Mesenchymal stem cell (in vitro differentiated cells and primary cell): ENCODE measurements around the gene KXD1.
A peak's percentile ranks its signal among the peaks of the same experiment; 100 is the strongest.

Source experiments
- DNase-seq: peaks from one replicate; pipeline ENCODE4 v3.0.0-alpha.2; 2013
- H2AFZ ChIP-seq: one replicate; pipeline ENCODE4 v1.6.1; 2013; ENCODE audit warnings: low read depth, mild to moderate bottlenecking, control low read depth, inconsistent platforms, low read length, moderate library complexity
- H2AK5ac ChIP-seq: 2 replicates; pipeline ENCODE4 v1.6.1; 2013; ENCODE audit warnings: low read length, moderate library complexity, mild to moderate bottlenecking, inconsistent platforms; ENCODE audit not compliant: severe bottlenecking
- H2BK120ac ChIP-seq: one replicate; pipeline ENCODE4 v1.6.1; 2013; ENCODE audit warnings: low read depth, mild to moderate bottlenecking, inconsistent platforms, low read length, moderate library complexity
- H2BK12ac ChIP-seq, 2 experiments: one replicate each; pipeline ENCODE4 v1.6.1; 2013; ENCODE audit warnings: inconsistent platforms in 2 of 2, low read length in 2 of 2, mild to moderate bottlenecking in 2 of 2, moderate library complexity in 2 of 2, control low read depth in 1 of 2
- H2BK15ac ChIP-seq: one replicate; pipeline ENCODE4 v1.6.1; 2013; ENCODE audit warnings: mild to moderate bottlenecking, low read depth, inconsistent platforms; ENCODE audit not compliant: poor library complexity, severe bottlenecking
- H2BK5ac ChIP-seq: 2 replicates; pipeline ENCODE4 v1.6.1; 2013; ENCODE audit warnings: low read depth, mild to moderate bottlenecking, low read length, control low read depth, inconsistent platforms; ENCODE audit not compliant: poor library complexity, severe bottlenecking
- H3K14ac ChIP-seq, 2 experiments: one replicate each; pipeline ENCODE4 v1.6.1; 2013; ENCODE audit warnings: inconsistent platforms in 2 of 2, low read length in 2 of 2, control low read depth in 1 of 2, mild to moderate bottlenecking in 1 of 2, moderate library complexity in 1 of 2
- H3K18ac ChIP-seq, 2 experiments: one replicate each; pipeline ENCODE4 v1.6.1; 2013; ENCODE audit warnings: inconsistent platforms in 2 of 2, low read length in 2 of 2, control low read depth in 1 of 2, low read depth in 1 of 2, mild to moderate bottlenecking in 1 of 2
- H3K23ac ChIP-seq, 2 experiments: one replicate each; pipeline ENCODE4 v1.6.1; 2013; ENCODE audit warnings: inconsistent platforms in 2 of 2, low read length in 2 of 2, mild to moderate bottlenecking in 2 of 2, moderate library complexity in 2 of 2, control low read depth in 1 of 2
- H3K27ac ChIP-seq: 2 replicates; pipeline ENCODE4 v1.5.1; 2013; ENCODE audit warnings: mild to moderate bottlenecking, moderate library complexity, low read length, control low read depth, inconsistent platforms; ENCODE audit not compliant: poor library complexity, severe bottlenecking
- H3K27me3 ChIP-seq, 2 experiments: 2 replicates each; pipeline versions ENCODE4 v1.6.1 to v1.7.0; 2013; ENCODE audit warnings: low read length in 2 of 2, mild to moderate bottlenecking in 2 of 2, moderate library complexity in 2 of 2, control low read depth in 1 of 2, inconsistent platforms in 1 of 2; ENCODE audit not compliant: control insufficient read depth in 1 of 2, insufficient read depth in 1 of 2
- H3K36me3 ChIP-seq, 2 experiments: 2 replicates each; pipeline versions ENCODE4 v1.6.1 to v1.7.0; 2013; ENCODE audit warnings: low read length in 2 of 2, control low read depth in 1 of 2, inconsistent platforms in 1 of 2, low read depth in 1 of 2, mild to moderate bottlenecking in 1 of 2; ENCODE audit not compliant: insufficient read depth in 2 of 2, control insufficient read depth in 1 of 2
- H3K4ac ChIP-seq, 2 experiments: one replicate each; pipeline ENCODE4 v1.6.1; 2013; ENCODE audit warnings: inconsistent platforms in 2 of 2, low read length in 2 of 2, mild to moderate bottlenecking in 2 of 2, moderate library complexity in 2 of 2, control low read depth in 1 of 2, low read depth in 1 of 2
- H3K4me1 ChIP-seq: 2 replicates; pipeline ENCODE4 v1.6.1; 2013; ENCODE audit warnings: low read depth, low read length, control low read depth; ENCODE audit not compliant: control insufficient read depth, insufficient read depth
- H3K4me2 ChIP-seq: 2 replicates; pipeline ENCODE4 v1.6.1; 2013; ENCODE audit warnings: low read length, mild to moderate bottlenecking, inconsistent platforms; ENCODE audit not compliant: poor library complexity, severe bottlenecking
- H3K4me3 ChIP-seq, 2 experiments: 2 replicates each; pipeline versions ENCODE4 v1.5.1 to v1.7.0; 2013; ENCODE audit warnings: low read length in 2 of 2, mild to moderate bottlenecking in 2 of 2, control low read depth in 1 of 2, low read depth in 1 of 2; ENCODE audit not compliant: insufficient read depth in 1 of 2
- H3K79me1 ChIP-seq: replicated peaks from 2 replicates; pipeline ENCODE4 v1.6.1; 2013; ENCODE audit warnings: mild to moderate bottlenecking, control low read depth, low read length, inconsistent platforms; ENCODE audit not compliant: poor library complexity, severe bottlenecking
- H3K9ac ChIP-seq: 2 replicates; pipeline ENCODE4 v1.7.0; 2013; ENCODE audit warnings: mild to moderate bottlenecking, low read length, moderate library complexity
- H3K9me3 ChIP-seq: 2 replicates; pipeline ENCODE4 v1.7.0; 2013; ENCODE audit warnings: mild to moderate bottlenecking, low read length; ENCODE audit not compliant: control insufficient read depth
- H4K8ac ChIP-seq: one replicate; pipeline ENCODE4 v1.6.1; 2013; ENCODE audit warnings: inconsistent platforms, mild to moderate bottlenecking, low read length, moderate library complexity
- H4K91ac ChIP-seq: one replicate; pipeline ENCODE4 v1.6.1; 2013; ENCODE audit warnings: mild to moderate bottlenecking, low read length, inconsistent platforms
- WGBS: methylation state at CpG from one replicate; pipeline ENCODE4 v1.1.7; 2013; ENCODE audit warnings: mixed read lengths; 5-methylcytosine and 5-hydroxymethylcytosine counted together

KXD1 gene

GRCh38 chr19:18514800-18515682 is 42.6 kb upstream of the KXD1 start:
- H2BK12ac ChIP-seq, result peak overlapping the region in 1 of 2 experiments; percentile 33
- no peaks in the 10 kb centered on the region for H3K9me3 ChIP-seq
- no peak overlapping the region for H2BK15ac ChIP-seq
- WGBS, result 35% methylated on average over 17 of the region's 17 CpGs
- H3K14ac ChIP-seq, result peak overlapping the region in 1 of 2 experiments; percentile 89
- DNase-seq, result peak; percentile 98
- H3K4ac ChIP-seq, result peak overlapping the region in 1 of 2 experiments; percentile 55
- no peak overlapping the region for H2BK120ac ChIP-seq
- H3K9ac ChIP-seq, result peak overlapping the region; percentile 59
- no peak overlapping the region for H2AFZ ChIP-seq
- H3K27ac ChIP-seq, result no peak overlapping the region
- H3K4me3 ChIP-seq, result no peak overlapping the region
- no peak overlapping the region for H4K8ac ChIP-seq
- H2BK5ac ChIP-seq, result no peak overlapping the region
- peaks cover 3 to 12% of the 10 kb centered on the region in 2 experiments for H3K36me3 ChIP-seq
- no peak overlapping the region for H4K91ac ChIP-seq
- peaks cover 6% of the 10 kb centered on the region for H3K79me1 ChIP-seq
- no peak overlapping the region for H3K4me2 ChIP-seq
- no peak overlapping the region for H2AK5ac ChIP-seq
- peaks cover 43% of the 10 kb centered on the region for H3K4me1 ChIP-seq
- peak overlapping the region in 1 of 2 experiments; percentile 86 for H3K18ac ChIP-seq
- H3K23ac ChIP-seq, result peak overlapping the region in 1 of 2 experiments; percentile 74
- no peaks in the 10 kb centered on the region for H3K27me3 ChIP-seq

DNA sequence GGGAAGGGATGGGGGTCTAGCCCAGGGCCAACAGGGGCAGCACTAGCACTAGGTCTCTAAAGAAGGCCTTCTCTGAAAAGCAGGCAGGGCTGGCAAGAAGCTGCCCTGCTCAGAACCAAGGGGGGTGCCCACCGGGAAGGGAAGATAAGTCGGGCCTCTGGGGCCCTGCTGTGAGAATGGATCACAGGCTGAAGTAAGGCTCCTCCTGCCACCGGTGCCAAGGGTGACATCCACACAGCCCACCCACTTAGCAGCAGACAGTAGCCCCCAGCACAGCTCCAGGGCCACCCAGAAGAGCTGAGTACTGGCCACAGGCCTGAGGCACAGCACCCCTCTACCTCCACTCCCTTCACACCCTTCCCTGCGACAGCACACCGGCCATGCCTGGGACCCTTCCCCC is 41.7 kb upstream of the KXD1 start:
- DNase-seq, result no peak
- Histone ChIP-seq H4K91ac (peak overlapping the region; percentile 21), H3K27ac (no peak overlapping the region), H3K4me2 (no peak overlapping the region), H2BK12ac (peak overlapping the region; percentile 2 to 38), H3K18ac (peak overlapping the region; percentile 29 to 72), H3K9me3 (no peaks in the 10 kb centered on the region), H3K14ac (peak overlapping the region in 1 of 2 experiments; percentile 2), H2AFZ (no peak overlapping the region), H3K4me1 (peaks cover 41% of the 10 kb centered on the region), H3K27me3 (no peaks in the 10 kb centered on the region), H3K4me3 (no peak overlapping the region), H3K9ac (no peak overlapping the region), H3K79me1 (peaks cover 3% of the 10 kb centered on the region), H2BK5ac (no peak overlapping the region), H3K36me3 (peaks cover 3 to 12% of the 10 kb centered on the region in 2 experiments), H3K4ac (peak overlapping the region in 1 of 2 experiments; percentile 40), H3K23ac (peak overlapping the region in 1 of 2 experiments; percentile 0), H2BK120ac (no peak overlapping the region), H2BK15ac (no peak overlapping the region), H2AK5ac (no peak overlapping the region), H4K8ac (peak overlapping the region; percentile 72)
- WGBS, result 77% methylated on average over 5 of the region's 5 CpGs

DNA sequence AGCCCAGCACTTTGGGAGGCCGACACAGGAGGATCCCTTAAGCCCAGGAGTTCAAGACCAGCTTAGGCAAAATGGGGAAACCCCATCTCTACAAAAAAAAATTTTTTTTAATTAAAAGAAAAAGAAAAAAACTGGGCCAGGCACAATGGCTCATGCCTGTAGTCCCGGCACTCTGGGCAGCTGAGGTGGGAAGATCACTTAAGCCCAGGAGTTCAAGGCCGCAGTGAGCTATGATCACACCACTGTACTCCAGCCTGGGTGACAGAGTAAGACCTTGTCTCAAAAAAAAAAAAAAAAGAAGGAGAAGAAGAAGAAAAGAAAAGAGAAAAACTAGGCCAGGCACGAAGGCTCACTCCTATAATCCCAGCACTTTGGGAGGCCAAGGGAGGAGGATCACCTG is 40.1 kb upstream of the KXD1 start:
- Histone ChIP-seq H2BK12ac (no peak overlapping the region), H3K79me1 (peaks cover 3% of the 10 kb centered on the region)

DNA sequence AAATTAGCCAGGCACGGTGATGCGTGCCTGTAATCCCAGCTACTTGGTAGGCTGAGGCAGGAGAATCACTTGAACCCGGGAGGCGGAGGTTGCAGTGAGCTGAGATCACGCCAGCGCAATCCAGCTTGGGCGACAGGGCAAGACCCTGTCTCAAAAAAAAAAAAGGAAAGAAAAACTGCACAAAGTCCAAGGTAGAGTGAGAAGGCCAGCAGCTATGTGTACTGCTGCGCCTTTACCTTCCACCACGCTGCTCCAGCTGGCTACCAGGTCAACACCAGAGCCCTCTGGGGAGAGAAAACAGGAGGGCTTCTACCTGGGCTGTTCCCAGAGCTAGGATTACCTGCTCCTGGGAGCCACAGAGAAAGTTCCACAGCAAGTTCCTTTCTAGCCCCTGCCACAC is 39.0 kb upstream of the KXD1 start:
- no peak overlapping the region for H2BK12ac ChIP-seq
- no peak overlapping the region for H2BK5ac ChIP-seq
- H2AFZ ChIP-seq, result no peak overlapping the region
- no peak overlapping the region for H3K27ac ChIP-seq
- H3K79me1 ChIP-seq, result peaks cover 3% of the 10 kb centered on the region
- peaks cover 35% of the 10 kb centered on the region for H3K4me1 ChIP-seq
- H3K4me2 ChIP-seq, result no peak overlapping the region
- no peak overlapping the region for H3K4ac ChIP-seq
- no peaks in the 10 kb centered on the region for H3K9me3 ChIP-seq
- no peak overlapping the region for H2AK5ac ChIP-seq
- WGBS, result 98% methylated on average over 9 of the region's 9 CpGs
- no peak overlapping the region for H3K4me3 ChIP-seq
- no peak overlapping the region for H2BK120ac ChIP-seq
- DNase-seq, result no peak
- H3K14ac ChIP-seq, result no peak overlapping the region
- no peak overlapping the region for H3K18ac ChIP-seq
- peaks cover 3 to 12% of the 10 kb centered on the region in 2 experiments for H3K36me3 ChIP-seq
- H2BK15ac ChIP-seq, result no peak overlapping the region
- no peak overlapping the region for H3K9ac ChIP-seq
- H4K8ac ChIP-seq, result no peak overlapping the region
- H4K91ac ChIP-seq, result no peak overlapping the region
- no peak overlapping the region for H3K23ac ChIP-seq
- H3K27me3 ChIP-seq, result no peaks in the 10 kb centered on the region

More for the DNA sequence above, 40.1 kb upstream of the KXD1 start:
- Histone ChIP-seq H3K27ac (no peak overlapping the region), H4K8ac (no peak overlapping the region), H3K23ac (no peak overlapping the region), H2BK15ac (no peak overlapping the region), H2BK120ac (no peak overlapping the region), H3K9ac (no peak overlapping the region), H4K91ac (no peak overlapping the region), H3K4me3 (no peak overlapping the region), H3K27me3 (no peaks in the 10 kb centered on the region), H2BK5ac (no peak overlapping the region), H3K14ac (no peak overlapping the region), H3K4me2 (no peak overlapping the region), H3K4me1 (peaks cover 37% of the 10 kb centered on the region), H3K18ac (no peak overlapping the region), H3K9me3 (no peaks in the 10 kb centered on the region), H3K4ac (no peak overlapping the region), H3K36me3 (peaks cover 3 to 12% of the 10 kb centered on the region in 2 experiments), H2AFZ (no peak overlapping the region), H2AK5ac (no peak overlapping the region)
- WGBS, result 96% methylated on average over 4 of the region's 4 CpGs
- no peak for DNase-seq
